Measurements from ENCODE around the gene DBNDD1. TPM values are rescaled to one million over a fixed set of nuclear protein-coding genes. Genes with fewer than 3 reads are reported as not detected.
"Not testable (repeated sequence)": the region's sequence is repeated elsewhere in the genome, so short reads cannot be mapped to it uniquely, and the experiment has no call there.

DBNDD1 gene
- total RNA-seq, 1 experiment from 2014 or later = 64.6 TPM

GRCh38 chr16:89999831-90000574 is 19.3 kb downstream of the DBNDD1 start:
- Mint-ChIP-seq H3K9me3 (ENCODE audit: unreplicated experiment) (no peaks in the 10 kb centered on the region), H3K4me1 (ENCODE audit: low read depth, unreplicated experiment) (no peaks in the 10 kb centered on the region), H3K36me3 (ENCODE audit: insufficient read depth, unreplicated experiment) (peaks cover 64% of the 10 kb centered on the region), H3K27me3 (ENCODE audit: insufficient read depth, unreplicated experiment) (no peaks in the 10 kb centered on the region), H3K4me3 (ENCODE audit: unreplicated experiment) (no peak overlapping the region), H3K27ac (ENCODE audit: unreplicated experiment) (peak overlapping the region; percentile 6)
- Histone ChIP-seq H3K36me3 (ENCODE audit: control insufficient read depth, insufficient read depth, low read length) (peaks cover 7% of the 10 kb centered on the region), H3K9me3 (peaks cover 10% of the 10 kb centered on the region; the same call in 1 of the 2 replicates), H3K4me3 (ENCODE audit: low read depth, low read length) (no peak overlapping the region), H3K4me1 (no peaks in the 10 kb centered on the region), H3K27me3 (replicated peaks; ENCODE audit: control insufficient read depth, insufficient read depth, low read length) (no peaks in the 10 kb centered on the region)
- intact Hi-C loops (cut with micrococcal nuclease; ENCODE audit: unreplicated experiment) = no loop called here
- ChIA-PET POLR2A (no interaction called here), CTCF (no interaction called here)
- no TSS peak for BruUV-seq (replicated peaks)
- no peak for DNase-seq
- TF ChIP-seq CTCF (IDR thresholded peaks at IDR 0.05; ENCODE audit: insufficient read depth in 1 of 2, low read depth in 1 of 2, low read length in 1 of 2, severe bottlenecking in 1 of 2, unreplicated experiment in 1 of 2) = no peak

- Histone ChIP-seq H3K36me3 (ENCODE audit: control insufficient read depth, insufficient read depth, low read length) (peaks cover 17% of the 10 kb centered on the region), H3K4me1 (no peaks in the 10 kb centered on the region), H3K27me3 (replicated peaks; ENCODE audit: control insufficient read depth, insufficient read depth, low read length) (no peaks in the 10 kb centered on the region), H3K9me3 (peaks cover 29% of the 10 kb centered on the region), H3K4me3 (ENCODE audit: low read depth, low read length) (no peak overlapping the region)
- BruUV-seq (replicated peaks) = no TSS peak
- Mint-ChIP-seq H3K9me3 (ENCODE audit: unreplicated experiment) (no peaks in the 10 kb centered on the region), H3K27me3 (ENCODE audit: insufficient read depth, unreplicated experiment) (no peaks in the 10 kb centered on the region), H3K27ac (ENCODE audit: unreplicated experiment) (peak overlapping the region; percentile 93), H3K4me1 (ENCODE audit: low read depth, unreplicated experiment) (no peaks in the 10 kb centered on the region), H3K36me3 (ENCODE audit: insufficient read depth, unreplicated experiment) (peaks cover 91% of the 10 kb centered on the region), H3K4me3 (ENCODE audit: unreplicated experiment) (peak overlapping the region; percentile 37)
- intact Hi-C loops (cut with micrococcal nuclease; ENCODE audit: unreplicated experiment) = no loop called here
- ChIA-PET POLR2A (no interaction called here), CTCF (no interaction called here)
- TF ChIP-seq CTCF (IDR thresholded peaks at IDR 0.05; ENCODE audit: insufficient read depth in 1 of 2, low read depth in 1 of 2, low read length in 1 of 2, severe bottlenecking in 1 of 2, unreplicated experiment in 1 of 2) = no peak
- DNase-seq = no peak
These were observed 23.1 kb downstream of the DBNDD1 start for GRCh38 chr16:89996178-89996489.

GRCh38 chr16:89995475-89996177 is 23.6 kb downstream of the DBNDD1 start:
- H3K27me3 ChIP-seq (replicated peaks; ENCODE audit: control insufficient read depth, insufficient read depth, low read length); intact Hi-C loops (cut with micrococcal nuclease; ENCODE audit: unreplicated experiment); BruUV-seq (replicated peaks); CTCF ChIA-PET; H3K4me3 ChIP-seq (ENCODE audit: low read depth, low read length); H3K4me1 ChIP-seq; H3K9me3 Mint-ChIP-seq (ENCODE audit: unreplicated experiment); H3K4me1 Mint-ChIP-seq (ENCODE audit: low read depth, unreplicated experiment); H3K27me3 Mint-ChIP-seq (ENCODE audit: insufficient read depth, unreplicated experiment); POLR2A ChIA-PET: not testable (repeated sequence)
- peaks cover 95% of the 10 kb centered on the region for H3K36me3 Mint-ChIP-seq (ENCODE audit: insufficient read depth, unreplicated experiment)
- DNase-seq = peak; percentile 56 to 66
- H3K4me3 Mint-ChIP-seq (ENCODE audit: unreplicated experiment) = peak overlapping the region; percentile 37
- H3K9me3 ChIP-seq = peaks cover 29% of the 10 kb centered on the region
- peaks cover 19% of the 10 kb centered on the region for H3K36me3 ChIP-seq (ENCODE audit: control insufficient read depth, insufficient read depth, low read length)
- H3K27ac Mint-ChIP-seq (ENCODE audit: unreplicated experiment) = peak overlapping the region; percentile 93

- peaks cover 29% of the 10 kb centered on the region for H3K9me3 ChIP-seq
- POLR2A ChIA-PET; BruUV-seq (replicated peaks); H3K27me3 ChIP-seq (replicated peaks; ENCODE audit: control insufficient read depth, insufficient read depth, low read length); H3K9me3 Mint-ChIP-seq (ENCODE audit: unreplicated experiment); H3K4me1 ChIP-seq; intact Hi-C loops (cut with micrococcal nuclease; ENCODE audit: unreplicated experiment); H3K4me3 ChIP-seq (ENCODE audit: low read depth, low read length); CTCF ChIA-PET; H3K27me3 Mint-ChIP-seq (ENCODE audit: insufficient read depth, unreplicated experiment); H3K4me1 Mint-ChIP-seq (ENCODE audit: low read depth, unreplicated experiment): not testable (repeated sequence)
- peak overlapping the region; percentile 93 for H3K27ac Mint-ChIP-seq (ENCODE audit: unreplicated experiment)
- H3K36me3 ChIP-seq (ENCODE audit: control insufficient read depth, insufficient read depth, low read length) = peaks cover 19% of the 10 kb centered on the region
- H3K4me3 Mint-ChIP-seq (ENCODE audit: unreplicated experiment) = peak overlapping the region; percentile 37
- H3K36me3 Mint-ChIP-seq (ENCODE audit: insufficient read depth, unreplicated experiment) = peaks cover 95% of the 10 kb centered on the region
- DNase-seq = peak; percentile 64 to 71
These were observed 24.4 kb downstream of the DBNDD1 start for GRCh38 chr16:89994721-89995474.
